NCI-H1048 (cell line): ENCODE results near the gene PVALEF.

Experiments used
- DNase-seq: peaks from one replicate; lab custom pipeline; 2025; lab: John Stamatoyannopoulos, UW

Gene PVALEF

GRCh38 chr17:81128774-81129173, 36.5 kb upstream of the PVALEF start:
- DNase-seq: no peak

GRCh38 chr17:81129289-81129688, 36.0 kb upstream of the PVALEF start:
- no peak for DNase-seq

- DNase-seq: no peak
Measured at GRCh38 chr17:81129711-81130367, 35.5 kb upstream of the PVALEF start.

- no peak for DNase-seq
Measured at GRCh38 chr17:81130385-81131361, 34.6 kb upstream of the PVALEF start.

GRCh38 chr17:81131486-81132196, 33.7 kb upstream of the PVALEF start:
- DNase-seq: no peak

GRCh38 chr17:81132197-81132540, 33.1 kb upstream of the PVALEF start:
- no peak for DNase-seq

- no peak for DNase-seq
Measured at GRCh38 chr17:81132770-81133723, 32.3 kb upstream of the PVALEF start.

GRCh38 chr17:81134064-81134781, 31.1 kb upstream of the PVALEF start:
- DNase-seq: no peak

GRCh38 chr17:81135505-81136278, 29.6 kb upstream of the PVALEF start:
- no peak for DNase-seq

- no peak for DNase-seq
Measured at GRCh38 chr17:81136366-81136765, 28.9 kb upstream of the PVALEF start.

GRCh38 chr17:81137248-81137647, 28.1 kb upstream of the PVALEF start:
- DNase-seq: no peak

- no peak for DNase-seq
Measured at GRCh38 chr17:81138083-81138482, 27.2 kb upstream of the PVALEF start.

- no peak for DNase-seq
Measured at GRCh38 chr17:81138500-81138899, 26.8 kb upstream of the PVALEF start.

GRCh38 chr17:81139428-81139827, 25.9 kb upstream of the PVALEF start:
- no peak for DNase-seq

- no peak for DNase-seq
Measured at GRCh38 chr17:81140018-81140417, 25.3 kb upstream of the PVALEF start.

- DNase-seq: no peak
Measured at GRCh38 chr17:81140695-81141094, 24.6 kb upstream of the PVALEF start.

GRCh38 chr17:81142301-81143199, 22.8 kb upstream of the PVALEF start:
- no peak for DNase-seq

- no peak for DNase-seq
Measured at GRCh38 chr17:81143200-81143527, 22.1 kb upstream of the PVALEF start.
